ENCODE results near the gene JADE1.

JADE1 gene

DNA sequence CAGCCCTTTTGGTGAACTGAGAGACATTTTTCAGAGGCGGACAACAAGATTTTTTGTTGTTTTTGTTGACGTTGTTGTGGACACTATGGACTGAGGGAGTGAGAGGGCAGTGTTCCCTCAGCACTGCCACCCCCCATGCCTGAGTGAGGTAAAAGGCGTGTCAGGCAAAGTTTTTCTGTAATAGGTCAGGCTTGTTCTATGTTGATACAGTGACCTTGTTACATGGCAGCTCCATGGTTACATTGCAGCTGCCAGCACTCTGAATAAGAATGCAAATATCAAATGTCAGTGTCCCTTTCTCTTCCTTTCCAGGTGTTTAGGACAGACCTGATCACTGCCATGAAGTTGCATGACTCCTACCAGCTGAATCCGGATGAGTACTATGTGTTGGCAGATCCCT, 36.6 kb downstream of the JADE1 start:
- DNase-seq (ENCODE audit: low read depth), result no peak

- DNase-seq (ENCODE audit: low read depth), result no peak
These were observed 37.7 kb downstream of the JADE1 start for GRCh38 chr4:128847082-128847724.

- DNase-seq (ENCODE audit: low read depth), result no peak
These were observed 39.0 kb downstream of the JADE1 start for GRCh38 chr4:128848461-128848860.

- DNase-seq (ENCODE audit: low read depth), result no peak
These were observed 40.8 kb downstream of the JADE1 start for GRCh38 chr4:128850252-128850651.

DNA sequence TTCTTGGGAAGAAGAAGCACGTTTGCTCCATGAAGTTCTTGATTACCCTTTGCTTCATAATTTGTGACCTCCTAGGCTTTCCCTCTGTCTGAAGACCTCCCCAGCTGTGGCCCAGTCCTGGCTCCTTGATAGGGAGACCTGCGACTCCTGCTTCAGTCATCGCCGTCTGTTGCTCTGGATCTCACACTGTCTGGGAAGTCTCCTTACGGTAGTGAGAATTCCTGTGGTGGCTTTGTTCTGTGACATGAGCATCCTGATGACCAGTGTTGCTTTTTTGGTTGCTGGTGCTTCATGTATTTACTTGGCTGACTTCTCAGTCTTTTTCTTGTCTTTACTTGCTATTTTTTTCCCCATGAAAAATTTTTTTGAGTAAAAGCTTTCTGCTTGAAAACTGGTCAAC, 44.2 kb downstream of the JADE1 start:
- no peak for DNase-seq (ENCODE audit: low read depth)

GRCh38 chr4:128854433-128854832, 44.9 kb downstream of the JADE1 start:
- no peak for DNase-seq (ENCODE audit: low read depth)

GRCh38 chr4:128855621-128856020, 46.1 kb downstream of the JADE1 start:
- DNase-seq (ENCODE audit: low read depth), result no peak

DNA sequence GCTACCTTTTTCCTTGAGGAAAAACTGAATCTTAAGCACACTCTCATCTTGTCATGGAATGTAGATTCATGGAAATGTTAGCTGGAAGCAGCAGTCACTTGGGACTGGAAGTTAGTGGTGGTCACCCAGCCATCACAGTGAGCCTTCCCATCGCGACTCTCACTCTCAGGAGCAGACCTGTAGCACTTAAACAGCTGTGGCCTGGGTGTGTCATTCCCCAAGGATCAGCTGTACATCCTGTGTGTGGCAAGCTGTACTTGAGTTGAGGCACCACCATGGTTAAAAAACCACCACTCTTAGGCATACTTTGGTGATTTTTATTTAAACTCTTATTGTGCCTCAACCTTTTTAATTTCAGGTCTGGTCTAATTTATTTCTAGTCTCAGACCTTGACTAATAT, 46.7 kb downstream of the JADE1 start:
- DNase-seq (ENCODE audit: low read depth), result no peak

DNA sequence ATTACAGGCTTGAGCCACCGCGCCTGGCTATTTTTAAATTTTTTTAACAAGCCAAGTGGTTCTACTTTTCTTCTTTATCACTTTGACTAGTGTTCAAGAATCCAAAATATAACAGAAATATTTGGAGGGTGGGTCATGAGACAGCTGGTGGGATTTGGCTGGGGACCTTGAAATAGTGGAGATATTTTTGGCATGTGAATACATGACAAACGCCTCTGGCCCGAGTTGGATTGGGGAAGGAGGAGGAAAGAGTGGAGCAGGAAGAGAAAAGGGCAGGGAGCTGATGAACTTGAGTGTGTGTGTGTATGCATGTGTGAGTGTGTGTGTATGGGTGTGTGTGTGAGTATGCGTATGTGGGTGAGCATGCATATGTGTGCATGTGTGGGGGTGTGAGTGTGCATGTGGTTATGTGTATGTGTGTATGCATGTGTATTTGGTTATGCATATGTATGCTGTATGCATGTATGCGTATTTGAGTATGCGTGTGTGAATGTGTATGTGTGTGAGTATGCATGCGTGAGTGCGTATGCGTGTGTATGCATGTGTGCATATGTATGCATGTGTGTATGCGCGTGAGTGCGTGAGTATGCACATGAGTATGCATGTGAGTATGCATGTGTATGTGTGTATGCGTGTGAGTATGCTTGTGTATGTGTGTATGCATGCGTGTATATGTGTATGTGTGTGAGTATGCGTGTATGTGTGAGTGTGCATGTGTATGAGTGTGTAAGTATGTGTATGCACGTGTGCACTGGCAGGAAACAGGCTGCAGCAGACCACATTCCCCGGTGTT, 49.6 kb downstream of the JADE1 start:
- peak; percentile 54 for DNase-seq (ENCODE audit: low read depth)

DNA sequence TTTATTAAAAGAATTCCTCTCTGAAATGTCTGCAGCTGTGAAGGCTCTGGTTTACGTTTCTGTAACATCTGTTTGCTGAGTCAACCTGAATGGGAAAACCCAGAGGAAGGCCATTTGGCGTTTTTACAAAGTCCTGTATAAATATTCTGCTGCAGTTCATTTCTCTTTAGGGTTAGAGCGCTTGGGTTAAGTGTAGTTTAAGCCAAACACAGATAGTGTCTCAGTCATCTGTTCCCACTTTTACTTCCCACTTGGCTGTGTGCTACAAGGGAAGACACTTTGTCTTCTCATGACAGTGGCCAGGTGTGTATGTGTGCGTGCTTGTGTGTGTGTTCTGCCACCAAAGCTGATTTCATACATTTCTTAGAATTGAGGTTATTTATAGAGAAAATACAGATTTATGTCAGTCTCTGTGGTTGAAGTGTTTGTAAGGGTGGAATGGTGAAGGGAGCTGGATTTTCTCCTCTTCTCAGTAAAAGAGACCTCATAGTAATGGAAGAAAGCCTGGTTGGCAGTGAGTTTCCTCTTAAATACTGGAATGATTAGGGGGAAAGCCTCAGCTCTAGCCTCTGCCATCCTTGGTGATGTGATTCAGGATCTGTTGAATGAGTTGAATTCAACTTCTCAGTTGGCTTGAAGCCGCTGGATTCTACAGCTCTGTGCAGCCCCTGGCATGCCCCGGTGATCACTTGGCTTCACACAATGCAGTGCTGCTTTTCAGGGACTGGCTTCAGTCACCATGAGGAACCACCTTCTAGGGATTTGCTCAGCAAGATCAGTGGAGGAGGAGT, 50.6 kb downstream of the JADE1 start:
- DNase-seq (ENCODE audit: low read depth), result no peak

GRCh38 chr4:128861856-128862518, 52.5 kb downstream of the JADE1 start:
- no peak for DNase-seq (ENCODE audit: low read depth)

DNA sequence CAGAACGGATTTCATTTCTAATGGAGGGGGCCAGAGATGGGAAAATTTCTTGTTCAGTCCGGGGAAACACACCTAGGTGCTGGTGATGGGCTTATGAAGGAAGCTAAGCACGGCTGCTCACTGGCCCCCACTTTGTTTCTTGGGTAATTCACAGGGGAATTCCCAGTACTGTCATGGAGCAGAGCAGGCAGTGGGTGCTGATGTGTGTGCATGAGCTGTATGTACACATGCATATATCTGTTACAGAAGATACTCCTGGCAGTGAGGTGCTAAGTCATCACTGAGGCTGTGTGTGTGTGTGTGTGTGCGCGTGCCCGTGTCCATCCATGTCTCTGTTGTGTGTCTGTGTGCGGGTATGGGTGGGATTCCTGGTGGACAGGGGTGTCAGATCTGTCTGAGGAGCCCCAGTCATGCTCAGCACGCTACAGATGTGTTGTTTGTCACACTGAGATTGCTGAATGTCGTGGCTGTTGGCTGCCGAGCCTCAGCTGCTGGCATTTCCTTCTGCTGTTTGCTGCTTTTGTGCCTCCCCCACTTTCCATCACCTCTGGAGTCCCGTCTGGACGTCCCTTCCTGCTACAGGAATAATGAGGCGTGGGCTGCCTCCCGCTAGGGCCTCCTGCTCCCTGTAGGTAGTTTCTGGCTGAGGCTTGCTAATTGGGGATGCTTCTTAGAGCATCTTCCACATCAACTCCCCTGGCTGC, 53.3 kb downstream of the JADE1 start:
- DNase-seq (ENCODE audit: low read depth), result no peak

- peak; percentile 35 for DNase-seq (ENCODE audit: low read depth)
These were observed 54.0 kb downstream of the JADE1 start for GRCh38 chr4:128863312-128864075.

GRCh38 chr4:128865132-128865531, 55.6 kb downstream of the JADE1 start:
- no peak for DNase-seq (ENCODE audit: low read depth)

GRCh38 chr4:128866269-128866668, 56.8 kb downstream of the JADE1 start:
- DNase-seq (ENCODE audit: low read depth), result no peak

GRCh38 chr4:128866691-128867090, 57.2 kb downstream of the JADE1 start:
- no peak for DNase-seq (ENCODE audit: low read depth)

GRCh38 chr4:128868758-128869157, 59.3 kb downstream of the JADE1 start:
- DNase-seq (ENCODE audit: low read depth), result no peak

DNA sequence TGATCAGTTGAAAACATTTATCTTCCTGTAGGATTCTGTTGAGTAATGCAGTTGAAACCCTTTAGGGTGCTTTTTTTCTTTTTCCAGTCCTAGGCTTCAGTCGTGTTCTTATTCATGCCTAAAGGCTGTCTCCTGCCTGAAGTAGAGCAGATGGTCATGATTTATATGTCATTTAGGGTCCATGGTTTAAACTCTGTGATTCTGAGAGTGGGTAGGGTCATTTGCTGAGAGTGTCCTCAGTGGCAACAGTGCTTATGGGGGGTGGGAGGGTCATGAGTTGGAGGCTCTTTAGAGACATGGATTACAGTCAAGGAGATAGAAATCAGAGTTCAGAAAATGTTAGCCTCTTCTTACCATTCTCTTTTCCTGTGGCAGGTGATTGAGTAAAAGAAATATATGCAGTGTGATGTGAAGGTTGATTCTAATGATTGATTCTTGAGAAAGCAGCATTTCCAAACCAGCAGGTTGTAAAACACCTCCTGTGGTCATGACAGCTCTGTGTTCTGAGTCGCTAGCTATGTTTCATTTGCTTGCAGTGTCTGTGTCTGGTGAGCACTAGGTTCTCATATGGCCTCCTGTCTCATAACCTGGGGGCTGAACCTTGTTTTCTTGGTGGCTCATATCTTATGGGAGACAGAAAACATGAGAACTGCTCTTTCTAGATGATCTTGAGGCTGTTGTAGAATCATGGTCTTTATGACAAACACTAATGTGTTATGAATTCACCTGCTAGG, 60.4 kb downstream of the JADE1 start:
- no peak for DNase-seq (ENCODE audit: low read depth)

GRCh38 chr4:128871948-128872347, 62.4 kb downstream of the JADE1 start:
- peak; percentile 57 for DNase-seq (ENCODE audit: low read depth)

DNA sequence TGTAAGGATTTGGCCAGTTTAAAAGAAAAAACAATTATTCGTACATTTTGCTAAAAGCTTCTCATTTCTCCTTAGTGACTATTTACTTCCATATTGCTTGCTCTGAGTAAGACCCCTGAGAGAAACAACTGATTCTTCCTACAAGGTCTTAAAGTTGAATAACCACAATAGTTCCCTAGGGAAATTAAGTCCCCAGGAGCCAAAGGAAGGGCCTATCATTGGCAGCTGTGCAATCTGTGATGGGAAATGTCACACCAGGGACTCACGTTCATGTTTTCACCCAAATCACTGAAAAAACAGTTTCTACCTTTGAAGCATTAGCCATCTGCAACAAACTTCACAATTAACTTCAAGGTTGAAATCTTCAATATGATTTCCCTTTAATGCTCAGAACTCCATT, 66.7 kb downstream of the JADE1 start:
- no peak for DNase-seq (ENCODE audit: low read depth)

Data from HS-27A (cell line).